ENCODE measurements around the gene PHF20. TPM values are rescaled to one million over a fixed set of nuclear protein-coding genes. Genes with fewer than 3 reads are reported as not detected.

Gene PHF20
- total and polyA plus RNA-seq, 2 of the 13 experiments (the other 11 are each of a cell fraction or from before 2014, with no cell fraction given), result 22.8 to 34.1 TPM

GRCh38 chr20:35743693-35744491, 27.9 kb upstream of the PHF20 start (continued):
- 0 out of 2 replicates have a peak, but pooled peaks have one; percentile 42 for TF ChIP-seq ZNF646 (CRISPR knock-in tag; IDR thresholded peaks at IDR 0.05)
- TF ChIP-seq CHD4 (IDR thresholded peaks at IDR 0.05; ENCODE audit: borderline replicate concordance, low read length), result peak; percentile 56; the same call in 1 of the 2 replicates
- TF ChIP-seq GMEB1 (CRISPR knock-in tag; IDR thresholded peaks at IDR 0.05; ENCODE audit: borderline replicate concordance), result 0 out of 2 replicates have a peak, but pooled peaks have one; percentile 39
- peak; percentile 12 for TF ChIP-seq PHF5A (CRISPR knock-in tag; IDR thresholded peaks at IDR 0.05; ENCODE audit: low read depth, unreplicated experiment)
- TF ChIP-seq HDAC6 (IDR thresholded peaks at IDR 0.05; ENCODE audit: low read depth, low read length), result no peak
- TF ChIP-seq SMYD3 (CRISPR knock-in tag; IDR thresholded peaks at IDR 0.05), result 0 out of 2 replicates have a peak, but pooled peaks have one; percentile 37
- no peak for TF ChIP-seq KDM5B (CRISPR knock-in tag; IDR thresholded peaks at IDR 0.05; ENCODE audit: borderline replicate concordance)
- 0 out of 2 replicates have a peak, but pooled peaks have one; percentile 51 for TF ChIP-seq NRL (CRISPR knock-in tag; IDR thresholded peaks at IDR 0.05; ENCODE audit: borderline replicate concordance)
- no peak for TF ChIP-seq ZNF17 (CRISPR knock-in tag; IDR thresholded peaks at IDR 0.05)
- TF ChIP-seq ZHX2 (IDR thresholded peaks at IDR 0.05; ENCODE audit: low read depth), result no peak
- TF ChIP-seq ZHX2 (CRISPR knock-in tag; IDR thresholded peaks at IDR 0.05; ENCODE audit: borderline replicate concordance), result 0 out of 2 replicates have a peak, but pooled peaks have one; percentile 17
- TF ChIP-seq SALL2 (CRISPR knock-in tag; IDR thresholded peaks at IDR 0.05), result 0 out of 2 replicates have a peak, but pooled peaks have one; percentile 19
- no peak; the same call in 1 of the 2 replicates for TF ChIP-seq GFI1 (CRISPR knock-in tag; IDR thresholded peaks at IDR 0.05; ENCODE audit: borderline replicate concordance)
